Kidney (tissue), 14 donors: ENCODE data around the gene RND2. TPM values are rescaled to one million over a fixed set of nuclear protein-coding genes. Genes with fewer than 3 reads are reported as not detected.

Experiments used
- DNase-seq, 5 donors: peaks; one replicate each; pipeline ENCODE4 v3.0.0-alpha.2; 2013 to 2020
- FAIRE-seq: peaks from 2 replicates; lab custom pipeline; 2012; peaks lifted over from hg19 to GRCh38; lab: Jason Lieb, UNC
- H3K27ac ChIP-seq, 2 donors: one replicate each; pipeline ENCODE4 v1.7.0; 2013; ENCODE audit warnings: low read depth in 2 of 2, low read length in 2 of 2, inconsistent platforms in 1 of 2
- H3K27me3 ChIP-seq: one replicate; pipeline ENCODE4 v1.7.1; 2013; ENCODE audit warnings: low read length, inconsistent platforms; ENCODE audit not compliant: control insufficient read depth, insufficient read depth
- H3K36me3 ChIP-seq, 3 donors: one replicate each; pipeline versions ENCODE4 v1.7.0 to v1.7.1; 2013; ENCODE audit warnings: low read length in 3 of 3, control low read depth in 1 of 3, inconsistent platforms in 1 of 3; ENCODE audit not compliant: insufficient read depth in 3 of 3, control insufficient read depth in 2 of 3
- H3K4me1 ChIP-seq, 3 donors: one replicate each; pipeline versions ENCODE4 v1.7.0 to v1.7.1; 2013; ENCODE audit warnings: low read length in 3 of 3, inconsistent platforms in 1 of 3, low read depth in 1 of 3; ENCODE audit not compliant: control insufficient read depth in 2 of 3, insufficient read depth in 2 of 3
- H3K4me3 ChIP-seq, 3 donors: one replicate each; pipeline versions ENCODE4 v1.7.0 to v1.8.1; 2013; ENCODE audit warnings: low read length in 3 of 3, control low read depth in 1 of 3, inconsistent platforms in 1 of 3
- H3K9ac ChIP-seq, 3 donors: one replicate each; pipeline versions ENCODE4 v1.7.0 to v1.7.1; 2013; ENCODE audit warnings: low read length in 3 of 3, control low read depth in 1 of 3, inconsistent platforms in 1 of 3
- H3K9me3 ChIP-seq, 3 donors: one replicate each; pipeline versions ENCODE4 v1.7.0 to v1.7.1; 2013; ENCODE audit warnings: low read length in 3 of 3, control low read depth in 1 of 3, inconsistent platforms in 1 of 3; ENCODE audit not compliant: control insufficient read depth in 2 of 3, insufficient read depth in 1 of 3
- CTCF ChIP-seq: IDR thresholded peaks from 3 replicates; pipeline ENCODE4 v1.5.1; 2012; ENCODE audit warnings: mild to moderate bottlenecking, moderate library complexity, borderline replicate concordance; ENCODE audit not compliant: insufficient read depth; ENCODE audit errors: extremely low read depth
- intact Hi-C: fragments of 100-400 bp; cut with DNase I; formaldehyde crosslinking; loops from one replicate; pipeline ENCODE4 v1.11.1; 2022
- polyA plus RNA-seq: library from polyadenylated mRNA; stranded (reverse); fragments of 350-450 nt; fragmentation: Illumina TruSeq; extraction: RNeasy Lipid Tissue Mini Kit (QIAGEN cat#74804); gene quantifications from one replicate; pipeline ENCODE4 v1.2.3, GENCODE V29; 2014; ENCODE audit warnings: low read depth, low replicate concordance; ENCODE audit not compliant: insufficient read depth
- total RNA-seq: library from RNA; stranded (reverse); fragmentation: NEBNext Ultra II Directional; extraction: Animal tissue kit (Norgen Biotek cat#: 25700); gene quantifications from one replicate; pipeline ENCODE4 v1.2.1, GENCODE V29; 2021
- donor health status: control.
- donor health status: control.
- donor health status: control.
- donor health status: control.
- donor health status: control.
- donor health status: DM: yes; HTN: yes; CAD: no.
- donor health status: Normal renal cell carcinoma (clear cell type).

RND2 gene
- total and polyA plus RNA-seq, 2 donors from 2014 or later, result 0.63 to 2.3 TPM

- intact Hi-C loops, result no loop called here
- H3K9ac ChIP-seq, result no peak overlapping the region
- H3K36me3 ChIP-seq, result no peaks in the 10 kb centered on the region
- no peaks in the 10 kb centered on the region for H3K4me1 ChIP-seq
- H3K4me3 ChIP-seq, result no peak overlapping the region
- H3K27ac ChIP-seq, result no peak overlapping the region
- H3K27me3 ChIP-seq, result no peaks in the 10 kb centered on the region
- DNase-seq (no peak), FAIRE-seq (no peak)
- H3K9me3 ChIP-seq, result no peaks in the 10 kb centered on the region
- TF ChIP-seq CTCF, result no peak
Measured at GRCh38 chr17:43070257-43070656, 45.2 kb downstream of the RND2 start.

- Histone ChIP-seq H3K27ac (no peak overlapping the region), H3K27me3 (no peaks in the 10 kb centered on the region), H3K36me3 (no peaks in the 10 kb centered on the region), H3K4me3 (no peak overlapping the region), H3K4me1 (no peaks in the 10 kb centered on the region), H3K9me3 (no peaks in the 10 kb centered on the region), H3K9ac (no peak overlapping the region)
- DNase-seq, result no peak
- intact Hi-C loops, result no loop called here
- no peak for FAIRE-seq
- TF ChIP-seq CTCF, result no peak
Measured at GRCh38 chr17:43070872-43071271, 45.8 kb downstream of the RND2 start.

- Histone ChIP-seq H3K4me3 (no peak overlapping the region), H3K4me1 (no peaks in the 10 kb centered on the region), H3K27me3 (no peaks in the 10 kb centered on the region), H3K9ac (no peak overlapping the region), H3K36me3 (no peaks in the 10 kb centered on the region), H3K9me3 (no peaks in the 10 kb centered on the region), H3K27ac (no peak overlapping the region)
- no peak for FAIRE-seq
- no peak for TF ChIP-seq CTCF
- intact Hi-C loops, result no loop called here
- no peak for DNase-seq
Measured at GRCh38 chr17:43074869-43075268, 49.8 kb downstream of the RND2 start.

GRCh38 chr17:43079641-43080302 lies 54.7 kb downstream of the RND2 start:
- Histone ChIP-seq H3K27me3 (no peaks in the 10 kb centered on the region), H3K9ac (no peak overlapping the region), H3K9me3 (no peaks in the 10 kb centered on the region), H3K36me3 (no peaks in the 10 kb centered on the region), H3K4me1 (no peaks in the 10 kb centered on the region), H3K27ac (no peak overlapping the region), H3K4me3 (no peak overlapping the region)
- FAIRE-seq (no peak), DNase-seq (no peak)
- intact Hi-C loops, result no loop called here
- TF ChIP-seq CTCF, result no peak
